Activated effector memory CD4-positive, alpha-beta T cell treated with Interleukin-2 at 50 U/mL for 16 hours (primary cell): ENCODE data around the gene SLX4IP.

Experiments
- DNase-seq: peaks from one replicate; pipeline ENCODE4 v3.0.0-alpha.2; 2020

SLX4IP gene

DNA sequence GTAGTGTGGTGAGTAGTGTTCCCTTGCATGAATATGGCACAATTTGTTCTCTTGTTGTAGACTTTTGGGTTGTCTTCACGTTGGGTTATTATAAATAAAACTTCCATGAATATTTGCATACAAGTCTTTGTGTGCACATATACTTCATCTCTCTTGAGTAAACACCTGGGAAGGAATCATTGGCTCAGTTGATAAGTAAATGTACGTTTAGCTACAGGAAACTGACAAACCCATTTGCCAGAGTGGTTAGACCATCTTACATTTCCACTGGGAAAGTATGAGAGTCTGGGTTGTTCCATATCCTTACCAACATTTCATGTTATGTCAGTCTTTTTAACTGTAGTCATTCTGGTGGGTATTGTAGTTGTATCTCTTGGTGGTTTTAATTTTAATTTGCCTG lies 119.2 kb downstream of the SLX4IP start:
- no peak for DNase-seq

- no peak for DNase-seq
Observed at GRCh38 chr20:10555393-10555792, 120.3 kb downstream of the SLX4IP start.

DNA sequence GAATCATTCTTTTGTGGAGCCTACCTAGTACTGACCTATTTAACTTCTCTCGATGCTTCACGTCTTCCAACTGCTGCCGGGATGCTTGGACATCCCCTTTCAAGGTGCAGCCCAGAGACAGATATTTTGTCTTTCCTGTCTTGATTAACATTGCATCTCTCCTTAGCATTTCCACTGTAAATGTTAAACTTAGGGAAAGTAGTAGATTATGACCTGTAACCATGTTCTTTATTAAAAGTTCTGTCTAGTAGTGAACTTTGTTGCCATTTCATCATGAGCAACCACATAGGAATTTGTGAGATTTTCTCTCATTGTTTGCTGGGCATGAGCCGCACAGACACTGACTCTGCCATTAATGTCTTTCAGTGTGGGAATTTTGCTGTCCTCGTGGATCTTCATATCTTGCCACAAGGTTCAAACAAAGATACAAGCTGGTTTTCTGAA lies 120.8 kb downstream of the SLX4IP start:
- DNase-seq, result no peak

GRCh38 chr20:10556519-10557083 lies 121.5 kb downstream of the SLX4IP start:
- no peak for DNase-seq

GRCh38 chr20:10557685-10558084 lies 122.6 kb downstream of the SLX4IP start:
- no peak for DNase-seq

GRCh38 chr20:10558635-10559187 lies 123.6 kb downstream of the SLX4IP start:
- DNase-seq, result no peak

GRCh38 chr20:10559266-10559665 lies 124.2 kb downstream of the SLX4IP start:
- DNase-seq, result no peak

GRCh38 chr20:10560686-10561085 lies 125.6 kb downstream of the SLX4IP start:
- DNase-seq, result no peak

- DNase-seq, result no peak
Observed at GRCh38 chr20:10561302-10561701, 126.2 kb downstream of the SLX4IP start.

DNA sequence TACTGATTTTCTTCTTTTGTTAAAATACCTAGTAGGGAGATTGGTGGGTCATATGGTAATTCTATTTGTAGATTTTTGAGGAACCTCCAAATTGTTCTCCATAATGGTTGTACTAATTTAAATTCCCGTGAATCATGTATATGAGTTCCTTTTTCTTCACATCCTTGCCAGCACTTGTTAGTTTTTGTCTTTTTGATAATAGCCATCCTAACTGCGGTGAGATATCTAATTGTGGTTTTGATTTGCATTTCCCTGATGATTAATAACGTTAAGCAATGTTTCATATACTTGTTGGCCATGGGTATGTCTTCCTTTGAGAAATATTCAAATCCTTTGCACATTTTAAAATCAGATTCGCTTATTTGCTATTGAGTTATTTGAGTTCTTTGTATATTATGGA lies 127.8 kb downstream of the SLX4IP start:
- DNase-seq, result no peak

DNA sequence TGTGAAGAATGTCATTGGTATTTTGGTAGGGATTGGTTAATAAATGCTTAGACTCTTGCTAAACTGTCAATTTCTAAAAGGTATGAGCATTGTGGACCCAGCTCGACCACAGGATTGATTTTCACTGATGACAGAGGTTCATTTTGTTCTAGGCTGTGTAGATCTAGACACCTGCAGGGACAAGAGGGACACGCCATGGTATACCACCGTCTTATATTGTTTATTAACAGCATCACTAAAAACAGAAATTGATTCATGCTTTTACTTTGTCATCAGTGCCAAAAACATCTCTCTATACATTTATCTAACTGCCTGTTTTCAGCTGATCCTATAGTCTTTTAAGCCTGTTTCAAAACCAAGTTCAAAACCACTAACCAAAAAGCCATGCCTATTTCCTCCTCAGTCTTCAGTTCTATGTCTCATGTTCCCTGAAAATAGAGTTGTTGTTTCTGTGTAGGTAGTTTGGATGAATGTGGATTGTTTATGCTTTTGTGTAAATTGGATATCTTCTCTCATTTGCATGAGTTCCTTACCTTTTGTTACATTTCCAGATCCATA lies 128.9 kb downstream of the SLX4IP start:
- DNase-seq, result no peak

GRCh38 chr20:10565191-10565921 lies 130.3 kb downstream of the SLX4IP start:
- DNase-seq, result no peak

DNA sequence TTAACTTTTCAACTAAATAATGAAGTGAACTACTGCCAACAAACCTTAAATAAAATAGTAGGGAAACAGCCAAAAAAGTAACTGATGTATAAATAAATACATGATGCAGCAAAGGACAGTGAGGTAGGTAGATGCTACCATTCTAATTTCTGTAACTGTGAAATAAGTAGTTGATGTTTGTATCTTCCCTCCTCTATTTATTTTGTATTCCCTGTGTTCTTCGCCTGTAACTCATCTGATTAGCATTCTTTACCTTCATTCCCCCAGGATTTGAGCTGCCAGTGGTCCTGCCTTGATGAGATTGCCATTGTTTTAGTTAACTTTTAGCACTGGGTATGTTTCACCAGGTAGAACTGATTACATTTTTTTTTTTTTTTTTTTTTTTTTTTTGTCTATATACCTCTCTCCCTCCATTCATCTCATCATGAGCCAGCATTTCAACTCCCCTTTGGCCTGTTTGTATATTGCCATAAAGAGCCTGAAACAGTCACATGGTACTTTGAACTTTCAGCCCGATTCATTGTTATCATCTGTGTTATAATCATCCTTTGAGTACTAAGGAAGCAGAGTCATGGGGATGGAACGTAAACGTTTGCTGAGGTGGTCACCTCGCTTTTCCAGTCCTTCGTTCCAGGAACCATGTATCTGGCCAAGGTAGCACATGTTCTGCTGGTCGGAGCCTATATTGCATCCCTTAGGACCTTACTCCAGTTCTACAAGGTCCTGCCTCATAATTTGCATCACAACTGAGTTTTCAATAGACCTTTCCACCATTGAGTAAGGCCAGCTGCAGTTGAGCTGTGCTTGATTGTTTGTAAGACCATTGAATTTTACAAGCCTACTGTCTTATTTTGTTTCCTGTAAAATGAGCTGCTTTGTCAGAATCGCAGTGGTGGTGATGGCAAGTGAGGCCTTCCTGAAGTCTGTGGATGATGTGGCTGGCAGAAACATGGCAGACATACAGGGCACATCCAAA lies 131.1 kb downstream of the SLX4IP start:
- no peak for DNase-seq

GRCh38 chr20:10568032-10568431 lies 132.9 kb downstream of the SLX4IP start:
- DNase-seq, result no peak

DNA sequence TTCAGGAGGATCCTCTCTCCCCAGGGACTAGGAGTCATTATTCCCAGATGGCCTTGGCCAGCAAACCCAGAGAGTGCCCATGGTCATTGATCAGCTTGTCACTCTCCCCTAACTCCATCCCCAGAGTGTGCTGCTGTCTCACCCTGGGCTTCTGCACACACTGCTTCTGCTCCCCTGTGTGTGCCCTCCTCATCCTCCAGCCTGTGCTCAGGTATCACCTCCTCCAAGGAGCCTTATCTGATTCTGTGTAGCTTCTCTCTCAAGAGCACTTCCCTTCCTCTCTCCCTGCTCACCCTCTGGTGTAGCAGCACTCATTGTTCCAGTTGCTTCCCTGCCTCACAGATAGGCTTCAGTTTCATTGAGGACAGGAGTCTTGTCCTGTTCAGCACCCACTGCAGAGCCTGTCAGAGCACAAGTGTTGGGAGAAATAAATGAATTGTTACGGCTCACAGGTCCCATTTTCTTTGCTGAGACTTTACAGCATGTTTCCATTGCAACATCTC lies 136.3 kb downstream of the SLX4IP start:
- no peak for DNase-seq

GRCh38 chr20:10572853-10573252 lies 137.7 kb downstream of the SLX4IP start:
- no peak for DNase-seq

GRCh38 chr20:10573273-10573950 lies 138.3 kb downstream of the SLX4IP start:
- no peak for DNase-seq

DNA sequence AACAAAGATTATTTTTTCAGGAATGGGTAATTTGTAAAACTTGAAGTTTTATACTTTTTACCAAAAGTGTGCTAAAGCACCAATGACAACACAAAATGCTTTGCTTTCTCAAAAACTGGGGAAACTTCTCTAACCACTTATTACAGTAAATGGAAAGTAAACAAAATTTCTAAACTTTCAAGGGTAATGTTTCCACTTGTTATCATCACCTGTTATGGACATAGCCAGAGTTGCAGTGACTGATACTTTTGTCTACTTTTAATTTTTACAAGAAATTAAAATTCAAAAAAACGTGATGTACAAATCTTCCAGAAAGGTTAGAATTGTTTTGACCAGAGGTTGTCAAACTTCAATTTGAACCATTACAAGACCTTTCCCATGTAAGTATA lies 138.8 kb downstream of the SLX4IP start:
- no peak for DNase-seq

DNA sequence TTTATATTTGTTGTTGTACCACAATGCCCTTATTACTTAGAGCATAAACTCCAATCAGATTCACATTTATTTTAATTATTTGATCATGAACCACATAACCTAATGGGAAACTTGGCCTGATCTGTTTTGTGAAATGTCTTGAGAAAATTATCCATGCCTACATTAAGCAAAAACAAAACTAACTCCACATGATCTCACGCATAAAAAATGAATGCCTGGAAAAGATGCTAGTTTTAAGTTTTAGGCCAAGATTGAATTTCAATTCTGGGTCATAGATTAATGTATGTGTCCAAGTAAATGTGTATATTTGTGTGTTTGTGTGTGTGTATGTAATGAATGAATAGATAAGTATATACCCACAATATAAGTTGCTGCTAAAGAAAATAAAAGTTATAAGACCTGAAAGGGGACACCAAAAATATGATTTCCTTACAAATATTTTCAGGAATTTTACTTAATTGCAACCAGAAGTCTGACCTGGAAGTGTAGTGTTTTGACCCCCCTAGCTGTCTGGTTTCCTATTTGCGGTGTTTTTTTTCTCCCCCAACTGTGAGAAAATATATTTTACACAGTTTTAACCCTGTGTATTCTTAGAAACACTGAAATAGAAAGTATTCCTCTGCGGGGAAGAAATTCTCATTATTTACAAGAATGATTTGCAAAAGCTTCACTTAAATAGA lies 141.4 kb downstream of the SLX4IP start:
- no peak for DNase-seq

GRCh38 chr20:10577648-10578047 lies 142.5 kb downstream of the SLX4IP start:
- no peak for DNase-seq

DNA sequence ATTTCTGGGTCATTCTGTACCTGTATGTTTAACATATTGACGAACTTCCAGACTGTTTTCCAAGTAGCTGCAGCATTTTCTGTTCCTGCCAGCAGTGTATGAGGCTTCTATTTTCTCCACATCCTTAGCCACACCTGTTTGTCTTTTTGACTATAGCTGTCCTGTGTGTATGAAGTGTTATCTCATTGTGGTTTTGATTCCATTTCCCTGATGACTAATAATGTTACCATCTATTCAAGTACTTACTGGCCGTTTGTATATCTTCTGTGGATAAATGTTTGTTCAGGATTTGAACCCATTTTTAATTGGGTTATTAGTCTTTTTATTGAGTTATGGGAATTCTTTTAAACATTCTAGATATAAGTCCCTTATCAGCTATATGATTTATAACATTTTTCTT lies 143.5 kb downstream of the SLX4IP start:
- no peak for DNase-seq

DNA sequence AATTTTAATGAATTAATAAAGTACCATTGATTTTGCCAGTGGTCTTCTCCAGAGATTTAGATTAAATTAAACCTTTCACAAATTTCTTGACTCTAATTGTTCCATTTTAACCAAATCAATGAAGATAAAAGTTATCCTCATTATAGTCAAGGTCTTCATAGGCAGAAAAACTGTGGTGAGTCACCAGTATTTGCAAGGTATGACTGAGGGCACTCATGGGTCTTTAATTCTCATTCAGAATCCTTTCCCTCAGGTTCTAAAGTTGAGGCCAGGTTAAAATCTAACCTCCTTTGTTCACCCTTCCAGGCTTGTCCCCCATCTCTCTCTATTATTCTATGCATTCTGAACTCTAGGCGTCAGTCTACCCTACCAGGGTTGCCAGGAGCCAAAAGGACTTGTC lies 144.8 kb downstream of the SLX4IP start:
- no peak for DNase-seq
